NCI-H2081 treated with DMSO at 0.1 percent for 48 hours (cell line): ENCODE results near the gene KRTAP3-3.
"Not testable (repeated sequence)": the region's sequence is repeated elsewhere in the genome, so short reads cannot be mapped to it uniquely, and the experiment has no call there.

Experiments used
- DNase-seq: peaks from one replicate; lab custom pipeline; 2025; lab: John Stamatoyannopoulos, UW

Gene KRTAP3-3

DNA sequence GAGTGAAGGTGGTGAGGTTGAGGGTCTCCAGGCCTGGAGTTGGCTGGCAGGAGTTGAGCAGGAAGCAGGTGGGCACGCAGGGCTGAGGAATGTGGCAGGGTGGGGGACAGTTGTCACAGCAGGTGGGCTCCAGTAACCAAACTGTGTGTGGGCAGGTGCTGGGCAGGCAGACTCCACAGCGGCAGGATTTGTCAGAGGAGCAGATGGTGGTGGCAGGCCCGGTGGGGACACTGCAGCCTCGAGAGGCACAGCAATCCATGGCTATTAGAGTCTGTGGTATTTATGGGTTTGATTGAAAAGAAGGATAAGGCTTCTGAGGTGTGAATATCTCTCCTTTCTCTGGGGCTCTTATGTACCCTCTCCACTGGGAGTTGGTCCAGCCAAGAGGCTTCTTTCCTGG, at the start of gene KRTAP3-3:
TSS of gene KRTAP3-3 (minus strand) at position 326 of the 400 bp plus-strand sequence. CDS start at position 259, 67 bp downstream.
- DNase-seq, result no peak

DNA sequence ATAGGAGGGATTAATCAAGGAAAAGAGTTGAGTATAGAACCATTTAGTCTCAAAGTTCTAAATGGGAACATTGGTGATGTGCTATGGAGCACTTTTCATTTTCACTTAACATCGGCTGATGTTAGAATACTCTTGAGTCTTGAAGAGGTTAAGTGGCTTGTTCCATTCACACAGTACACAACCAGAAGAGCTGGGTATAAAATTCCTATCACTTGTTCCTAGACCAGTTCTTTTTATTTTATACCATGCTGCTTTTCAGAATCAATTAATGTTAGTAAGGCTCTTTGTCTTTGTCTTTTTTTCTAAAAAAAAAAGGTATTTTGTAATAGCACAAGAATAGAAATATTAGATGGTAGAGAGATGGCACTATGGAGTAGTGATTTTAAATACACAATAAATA, 49.0 kb upstream of the KRTAP3-3 start:
- DNase-seq, result no peak

DNA sequence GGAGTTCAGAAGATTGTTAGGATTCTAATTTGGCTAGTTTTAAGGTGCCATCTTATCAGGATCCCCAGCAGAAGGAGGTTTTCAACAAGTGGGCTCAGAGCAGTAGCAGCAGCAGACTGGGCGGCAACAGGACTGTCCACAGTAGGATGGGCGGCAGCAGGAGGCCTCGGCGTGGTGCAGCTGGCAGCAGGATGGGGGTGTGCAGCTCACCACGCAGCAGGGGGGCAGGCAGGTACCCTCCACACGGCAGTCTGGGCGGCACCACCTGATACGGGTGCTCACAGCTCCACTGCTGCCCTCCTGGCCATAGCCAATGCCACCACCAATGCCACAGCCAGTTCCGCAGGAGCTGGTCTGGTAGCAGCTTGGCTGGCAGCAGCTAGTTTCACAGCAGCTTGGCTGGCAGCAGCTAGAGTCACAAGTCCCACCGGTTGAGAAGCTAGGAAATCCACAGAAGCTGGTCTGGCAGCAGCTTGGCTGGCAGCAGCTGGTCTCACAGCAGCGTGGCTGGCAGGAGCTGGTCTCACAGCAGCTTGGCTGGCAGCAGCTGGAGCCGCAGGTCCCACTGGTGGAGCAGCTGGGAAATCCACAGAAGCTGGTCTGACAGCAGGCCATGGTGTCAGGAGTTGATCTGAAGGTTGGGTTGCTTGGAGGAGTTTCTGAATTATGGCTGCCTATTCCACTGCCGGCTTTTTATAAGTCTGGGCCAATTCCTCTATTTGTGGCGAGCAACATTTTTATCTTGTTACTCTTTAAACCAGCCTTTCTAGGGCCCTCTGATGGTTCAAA, 47.0 kb upstream of the KRTAP3-3 start, which contains the start of gene KRTAP1-1:
TSS of gene KRTAP1-1 (minus strand) at position 668 of the 789 bp plus-strand sequence. CDS start at position 615, 53 bp downstream.
- not testable (repeated sequence) for DNase-seq

DNA sequence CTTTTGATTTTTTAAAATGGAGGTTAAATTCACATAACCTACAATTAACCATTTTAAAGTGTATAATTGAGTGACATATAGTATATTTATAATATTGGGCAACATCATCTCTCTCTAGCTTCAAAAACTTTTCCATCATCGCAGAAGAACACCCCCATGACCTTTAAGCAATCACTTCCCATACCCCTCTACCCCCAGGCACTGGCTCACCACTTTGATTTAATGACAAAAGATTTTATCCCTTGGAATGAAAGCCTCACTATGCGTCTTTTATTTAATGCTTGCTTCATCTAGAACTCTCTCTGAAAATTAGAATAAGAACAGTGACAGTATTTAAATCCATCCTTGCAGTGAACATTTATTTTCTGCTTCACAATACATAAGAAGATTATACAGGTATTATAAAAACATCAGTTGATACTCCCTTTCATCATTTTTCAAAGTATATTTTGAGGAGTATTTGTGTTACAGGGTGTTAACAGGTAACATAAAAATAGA, 43.9 kb upstream of the KRTAP3-3 start:
- no peak for DNase-seq

DNA sequence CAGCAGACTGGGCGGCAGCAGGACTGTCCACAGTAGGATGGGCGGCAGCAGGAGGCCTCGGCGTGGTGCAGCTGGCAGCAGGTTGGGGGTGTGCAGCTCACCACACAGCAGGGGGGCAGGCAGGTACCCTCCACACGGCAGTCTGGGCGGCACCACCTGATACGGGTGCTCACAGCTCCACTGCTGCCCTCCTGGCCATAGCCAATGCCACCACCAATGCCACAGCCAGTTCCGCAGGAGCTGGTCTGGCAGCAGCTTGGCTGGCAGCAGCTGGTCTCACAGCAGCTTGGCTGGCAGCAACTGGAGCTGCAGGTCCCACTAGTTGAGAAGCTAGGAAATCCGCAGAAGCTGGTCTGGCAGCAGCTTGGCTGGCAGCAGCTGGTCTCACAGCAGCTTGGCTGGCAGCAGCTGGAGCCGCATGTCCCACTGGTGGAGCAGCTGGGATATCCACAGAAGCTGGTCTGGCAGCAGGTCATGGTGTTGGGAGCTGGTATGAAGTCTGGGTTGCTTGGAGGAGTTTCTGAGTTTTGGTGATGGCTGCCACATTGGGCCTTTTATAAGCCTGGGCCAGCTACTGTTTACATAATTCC, 40.5 kb upstream of the KRTAP3-3 start, which contains the start of gene KRTAP1-3:
TSS of gene KRTAP1-3 (minus strand) at position 529 of the 590 bp plus-strand sequence. CDS start at position 476, 53 bp downstream.
- DNase-seq, result not testable (repeated sequence)

DNA sequence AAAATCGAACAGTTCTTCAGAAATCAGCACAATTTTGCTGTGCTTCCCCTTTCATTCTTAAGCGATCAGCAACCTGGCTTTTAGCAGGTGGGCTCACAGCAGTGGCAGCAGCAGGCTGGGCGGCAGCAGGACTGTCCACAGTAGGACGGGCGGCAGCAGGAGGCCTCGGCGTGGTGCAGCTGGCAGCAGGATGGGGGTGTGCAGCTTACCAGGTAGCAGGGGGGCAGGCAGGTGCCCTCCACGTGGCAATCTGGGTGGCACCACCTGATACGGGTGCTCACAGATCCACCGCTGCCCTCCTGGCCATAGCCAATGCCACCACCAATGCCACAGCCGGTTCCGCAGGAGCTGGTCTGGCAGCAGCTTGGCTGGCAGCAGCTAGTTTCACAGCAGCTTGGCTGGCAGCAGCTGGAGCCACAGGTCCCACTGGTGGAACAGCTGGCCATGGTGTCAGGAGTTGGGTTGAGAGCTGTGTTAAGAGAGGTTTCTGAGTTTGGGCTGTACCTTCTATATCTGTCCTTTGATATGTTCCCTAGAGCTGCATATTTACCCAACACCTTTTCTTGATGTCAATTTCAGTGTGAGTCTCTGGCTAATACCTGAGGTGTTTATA, 35.8 kb upstream of the KRTAP3-3 start, which contains the start of gene KRTAP1-4:
TSS of gene KRTAP1-4 (minus strand) at position 563 of the 613 bp plus-strand sequence. CDS start at position 446, 117 bp downstream.
- no peak for DNase-seq

DNA sequence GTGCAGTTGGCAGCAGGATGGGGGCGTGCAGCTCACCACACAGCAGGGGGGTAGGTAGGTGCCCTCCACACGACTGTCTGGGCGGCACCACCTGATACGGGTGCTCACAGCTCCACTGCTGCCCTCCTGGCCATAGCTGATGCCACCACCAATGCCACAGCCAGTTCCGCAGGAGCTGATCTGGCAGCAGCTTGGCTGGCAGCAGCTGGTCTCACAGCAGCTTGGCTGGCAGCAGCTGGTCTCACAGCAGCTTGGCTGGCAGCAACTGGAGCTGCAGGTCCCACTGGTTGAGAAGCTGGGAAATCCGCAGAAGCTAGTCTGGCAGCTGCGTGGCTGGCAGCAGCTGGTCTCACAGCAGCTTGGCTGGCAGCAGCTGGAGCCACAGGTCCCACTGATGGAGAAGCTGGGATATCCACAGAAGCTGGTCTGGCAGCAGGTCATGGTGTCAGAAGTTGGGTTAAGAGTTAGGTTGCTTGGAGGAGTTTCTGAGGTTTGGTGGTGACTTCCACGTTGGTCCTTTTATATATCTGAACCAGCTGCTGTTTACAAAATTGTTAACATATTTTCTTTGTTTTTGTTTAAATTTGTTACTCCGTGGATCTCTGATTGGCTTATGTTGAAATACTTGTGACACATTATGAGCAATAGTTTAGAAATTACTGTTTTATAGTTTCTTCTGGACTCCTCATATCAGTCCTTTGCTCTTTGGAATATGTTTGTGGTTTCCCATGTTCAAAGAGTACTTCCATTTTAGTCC, 32.9 kb upstream of the KRTAP3-3 start, which contains the start of gene KRTAP1-5:
TSS of gene KRTAP1-5 (minus strand) at position 494 of the 757 bp plus-strand sequence. CDS start at position 441, 53 bp downstream.
- no peak for DNase-seq

DNA sequence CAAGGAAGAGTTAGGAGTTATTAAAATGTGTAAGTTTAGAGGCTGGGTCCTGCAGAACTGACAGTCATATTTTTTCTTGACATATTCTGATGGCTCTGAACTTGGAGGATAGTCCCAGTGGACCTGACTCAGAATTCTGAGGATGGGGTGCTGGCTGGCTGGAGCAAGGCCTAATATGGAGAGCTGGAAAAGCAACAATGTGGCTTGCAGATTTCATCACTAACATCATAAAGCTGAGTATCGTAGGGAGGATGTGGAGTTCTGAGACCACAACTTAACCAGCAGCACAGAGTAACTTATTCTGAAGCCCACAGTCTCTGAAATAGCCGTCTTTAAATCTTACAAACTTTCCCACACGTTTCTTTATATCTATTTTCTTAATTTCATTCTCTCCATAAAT, 30.7 kb upstream of the KRTAP3-3 start:
- no peak for DNase-seq

DNA sequence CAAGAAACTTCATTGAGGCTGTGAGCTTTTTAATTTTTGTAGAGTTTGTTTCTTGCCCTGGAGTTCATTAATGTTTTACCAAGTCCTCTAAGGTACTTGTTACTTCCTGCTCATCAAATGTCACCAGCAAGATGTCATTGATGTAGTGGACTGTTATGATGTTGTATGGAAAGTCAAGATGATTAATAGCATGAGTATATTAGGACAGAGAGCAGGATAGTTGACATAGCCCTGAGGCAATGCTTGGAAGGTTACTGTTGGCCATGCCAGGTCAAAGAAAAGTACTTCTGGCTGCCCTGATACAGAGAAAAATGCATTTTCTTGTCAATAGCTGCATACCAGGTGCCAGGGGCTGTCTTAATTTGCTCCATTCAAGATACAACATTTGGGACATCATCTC, 26.4 kb upstream of the KRTAP3-3 start:
- no peak for DNase-seq

DNA sequence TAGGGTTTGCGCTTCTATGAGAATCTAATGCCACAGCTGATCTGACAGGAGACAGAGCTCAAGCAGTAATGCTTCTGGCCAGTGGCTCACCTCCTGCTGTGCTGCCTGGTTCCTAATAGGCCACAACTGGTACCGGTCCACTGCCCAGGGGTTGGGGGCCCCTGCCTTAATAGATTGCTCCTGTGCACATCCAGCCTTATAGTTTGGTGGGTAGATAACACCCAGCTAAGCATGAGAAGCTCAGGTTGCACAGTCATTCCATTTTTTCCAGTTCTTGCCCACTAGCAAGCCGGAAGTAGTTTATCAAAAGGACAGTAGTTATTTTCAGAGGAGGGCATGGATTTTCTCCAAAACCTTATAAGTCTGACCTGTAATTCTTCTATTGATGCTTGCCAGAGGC, 25.5 kb upstream of the KRTAP3-3 start:
- DNase-seq, result no peak

DNA sequence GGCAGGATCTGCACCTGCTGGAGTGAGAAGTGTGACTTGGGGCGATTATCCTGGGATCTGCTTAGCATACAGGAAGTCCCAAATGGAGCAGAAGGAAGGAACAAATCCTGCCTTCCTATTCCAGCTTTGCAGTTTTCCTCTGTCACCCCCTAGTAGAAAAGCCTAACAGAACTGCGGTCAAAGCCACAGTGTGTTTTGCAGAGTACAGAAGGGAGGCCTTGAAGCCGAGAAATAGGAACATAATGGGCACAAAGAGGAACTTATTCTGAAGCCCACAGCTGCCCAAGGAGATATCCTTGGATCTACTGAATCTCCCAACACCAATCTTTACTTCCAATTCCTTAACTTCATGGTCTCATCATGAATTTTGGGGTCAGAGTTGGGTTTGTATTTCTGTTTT, 24.6 kb upstream of the KRTAP3-3 start:
- DNase-seq, result no peak

DNA sequence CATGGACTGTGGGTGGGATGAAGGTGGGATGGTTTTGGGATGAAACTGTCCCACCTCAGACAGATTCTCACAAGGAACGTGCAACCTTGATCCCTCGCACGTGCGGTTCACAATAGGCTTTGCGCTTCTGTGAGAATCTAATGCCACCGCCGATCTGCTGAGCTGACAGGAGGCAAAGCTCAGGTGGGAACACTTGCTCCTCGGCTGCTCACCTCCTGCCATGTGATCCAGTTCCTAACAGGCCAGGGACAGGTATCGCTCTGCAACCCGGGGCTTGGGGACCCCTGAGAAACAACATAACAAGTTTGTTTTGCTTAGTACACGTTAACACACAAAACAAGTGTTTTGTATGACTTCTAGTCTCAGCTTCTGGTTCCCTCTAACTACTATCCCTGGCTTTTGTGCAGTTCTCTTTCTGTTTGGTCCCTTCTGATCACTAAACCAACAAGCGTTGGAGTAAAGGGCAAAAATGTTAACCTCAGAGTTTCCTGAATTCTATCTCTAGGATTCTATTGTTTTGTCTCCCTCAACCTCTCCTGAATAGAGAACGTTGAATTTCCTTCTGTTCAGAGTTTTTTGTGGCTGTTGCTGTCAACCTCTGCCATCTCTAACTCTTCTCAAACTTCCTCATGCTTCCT, 22.7 kb upstream of the KRTAP3-3 start:
- no peak for DNase-seq

DNA sequence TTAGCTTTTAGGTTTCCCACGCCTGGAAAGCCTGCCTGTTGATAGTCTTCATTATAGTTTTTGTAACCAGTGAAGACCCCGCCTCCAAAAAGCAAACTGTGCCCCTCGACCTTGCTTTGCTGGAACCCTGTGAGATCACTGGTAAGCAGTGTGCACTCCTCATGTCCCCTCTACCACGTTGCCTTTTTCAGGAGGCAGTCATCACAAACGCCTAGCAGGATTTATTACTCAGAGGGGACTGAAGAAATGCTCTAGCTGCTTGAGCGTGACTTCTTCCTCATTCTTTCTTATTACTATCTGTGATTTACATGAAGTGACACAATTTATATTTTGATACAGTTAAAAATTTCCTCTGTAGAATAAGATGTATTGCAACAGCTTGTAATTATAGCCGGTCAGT, 21.5 kb upstream of the KRTAP3-3 start:
- no peak for DNase-seq

DNA sequence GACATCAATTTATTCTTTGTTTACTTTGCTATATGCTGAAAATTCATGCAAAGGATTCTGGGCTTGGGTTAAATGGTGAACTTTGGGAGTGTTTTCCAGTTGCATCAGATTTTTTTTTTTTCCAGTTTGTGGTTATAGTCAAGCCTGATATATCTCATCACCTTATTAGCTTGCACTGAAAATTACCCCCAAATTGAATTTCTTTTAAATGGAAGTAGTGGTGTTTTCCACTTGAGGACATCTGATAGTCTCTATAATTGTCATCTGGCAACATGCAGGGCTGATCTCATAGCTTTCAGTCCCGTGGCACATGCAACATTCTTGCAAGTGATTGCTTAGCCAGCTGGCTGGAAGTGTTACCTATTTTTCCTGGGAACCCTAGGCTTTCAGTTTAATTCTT, 19.6 kb upstream of the KRTAP3-3 start:
- DNase-seq, result no peak

DNA sequence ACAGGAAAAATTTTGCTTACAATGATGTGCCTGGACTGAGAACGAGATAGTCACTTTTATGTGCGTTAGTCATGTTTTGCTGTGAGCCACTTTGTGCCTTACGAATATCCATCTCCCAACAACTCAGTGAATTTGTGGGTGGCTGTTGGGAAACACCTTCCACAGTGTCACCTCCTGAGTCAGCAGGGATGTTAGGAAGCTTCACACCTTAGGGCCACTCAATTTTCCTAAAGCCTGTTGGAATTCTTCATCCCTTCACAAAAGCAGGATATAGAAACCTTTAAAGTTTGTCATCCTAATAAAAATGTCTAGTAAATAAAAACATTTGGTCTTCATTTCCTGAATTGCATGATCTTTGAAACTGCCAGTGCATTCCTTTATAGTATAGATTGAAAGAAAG, 19.2 kb upstream of the KRTAP3-3 start:
- DNase-seq, result no peak

DNA sequence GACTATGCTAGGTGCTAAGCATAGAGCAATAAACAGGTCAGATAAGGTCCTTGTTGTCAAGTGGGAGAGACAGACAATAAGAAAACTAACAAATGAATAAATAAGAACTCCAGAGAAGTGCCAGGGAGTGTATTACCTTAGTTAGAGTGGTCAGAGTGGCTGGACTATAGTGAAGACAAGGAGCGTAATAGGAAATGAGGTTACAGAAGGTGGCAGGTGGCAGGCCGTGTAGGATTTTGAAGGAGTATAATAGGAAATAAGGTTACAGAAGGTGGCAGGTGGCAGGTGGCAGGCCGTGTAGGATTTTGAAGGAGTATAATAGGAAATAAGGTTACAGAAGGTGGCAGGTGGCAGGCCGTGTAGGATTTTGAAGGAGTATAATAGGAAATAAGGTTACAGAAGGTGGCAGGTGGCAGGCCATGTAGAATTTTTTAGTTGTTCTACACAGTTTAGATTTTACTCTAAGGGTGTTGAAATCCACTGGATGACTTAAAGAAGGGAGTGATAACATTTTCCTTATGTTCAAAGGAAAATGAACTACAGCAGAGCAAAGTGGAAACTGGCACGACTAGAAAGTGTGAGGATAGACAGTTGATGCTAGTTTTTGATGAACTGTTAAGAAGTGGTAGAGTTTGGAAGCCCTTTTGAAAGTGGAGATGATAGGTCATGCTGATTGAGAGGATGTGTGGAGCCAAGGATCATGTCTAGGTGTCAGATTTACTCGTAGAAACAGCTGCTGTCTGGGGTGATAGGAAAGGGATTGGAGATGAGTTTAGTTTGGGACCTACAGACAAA, 18.6 kb upstream of the KRTAP3-3 start:
- DNase-seq, result no peak

DNA sequence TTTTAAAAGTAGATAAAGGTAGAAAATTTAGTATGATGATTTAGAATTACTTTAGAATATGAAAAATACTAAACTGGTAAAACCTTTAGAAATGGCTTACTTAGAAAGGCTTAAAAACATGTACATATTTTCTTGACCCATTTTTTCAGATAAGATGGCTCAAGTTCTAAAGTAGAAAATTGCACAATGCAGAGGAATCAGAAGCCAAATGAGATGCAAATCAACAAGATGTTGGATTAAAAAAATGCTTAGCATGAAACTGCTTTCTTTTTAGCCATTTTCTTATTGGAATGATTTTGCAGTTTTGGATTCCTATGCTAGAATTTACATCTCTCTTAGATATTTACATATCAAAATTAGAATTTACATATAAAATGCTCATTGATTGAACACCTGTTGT, 16.5 kb upstream of the KRTAP3-3 start:
- DNase-seq, result no peak

DNA sequence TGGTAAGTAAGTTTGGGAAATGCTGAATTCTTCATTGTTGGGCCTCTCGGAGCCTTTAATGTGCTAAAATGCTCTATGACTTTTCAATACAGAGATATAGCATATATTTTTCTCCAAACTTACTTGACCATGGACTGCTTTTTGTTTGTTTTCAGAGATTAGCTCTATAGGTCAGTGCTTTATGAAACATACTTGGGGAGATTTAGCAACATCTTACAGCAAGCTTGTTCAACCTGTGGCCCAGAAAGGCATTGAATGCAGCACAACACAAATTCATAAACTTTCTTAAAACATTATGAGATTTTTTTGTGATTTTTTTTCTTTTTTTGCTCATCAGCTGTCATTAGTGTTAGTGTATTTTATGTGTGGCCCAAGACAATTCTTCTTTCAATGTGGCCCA, 16.0 kb upstream of the KRTAP3-3 start:
- no peak for DNase-seq

DNA sequence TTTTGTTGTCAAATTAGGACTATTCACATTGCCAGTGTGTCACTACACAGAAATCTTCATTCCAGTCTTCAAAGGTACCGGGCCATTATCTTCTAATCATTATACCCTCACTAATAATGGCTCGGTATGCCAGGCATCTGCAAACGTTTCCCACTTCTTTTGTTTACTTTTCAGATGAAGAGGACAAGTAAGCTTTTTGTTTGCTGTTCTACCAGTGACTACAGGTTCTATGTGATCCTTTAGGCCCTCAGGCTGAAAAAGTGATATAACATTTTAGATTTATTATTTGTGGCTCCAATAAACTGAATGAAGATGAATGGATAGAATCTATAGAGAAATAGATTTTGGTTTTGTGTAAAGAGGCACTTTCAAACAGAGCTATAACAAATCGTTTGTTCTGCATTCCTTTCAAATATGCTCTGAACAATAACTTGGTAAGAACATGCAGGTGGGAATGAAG, 15.4 kb upstream of the KRTAP3-3 start:
- no peak for DNase-seq

DNA sequence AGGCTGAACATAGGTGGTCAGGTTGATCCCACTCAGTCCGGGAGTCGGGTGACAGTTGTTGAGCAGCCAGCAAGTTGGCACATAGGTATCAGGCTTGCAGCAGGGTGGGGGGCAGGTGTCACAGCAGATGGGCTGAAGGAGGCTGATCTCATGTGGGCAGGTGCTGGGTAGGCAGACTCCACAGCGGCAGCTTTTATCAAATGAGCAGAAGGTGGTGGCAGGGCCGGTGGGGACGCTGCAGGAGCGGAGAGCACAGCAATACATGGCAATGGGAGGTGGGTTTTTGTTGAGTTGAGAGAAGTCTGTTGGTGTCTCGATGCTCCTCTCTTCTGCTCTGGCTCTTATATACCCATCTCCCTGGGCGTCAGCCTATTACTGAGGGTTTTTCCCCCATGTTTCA, 14.8 kb upstream of the KRTAP3-3 start, which contains the start of gene KRTAP3-1:
TSS of gene KRTAP3-1 (minus strand) at position 318 of the 400 bp plus-strand sequence. CDS start at position 264, 54 bp downstream.
- DNase-seq, result no peak
